ENCODE measurements around the gene ARHGAP10. TPM values are rescaled to one million over a fixed set of nuclear protein-coding genes. Genes with fewer than 3 reads are reported as not detected.

ARHGAP10 gene
- total RNA-seq, 1 experiment from 2014 or later = 4.8 TPM

GRCh38 chr4:148064451-148064850, 332.6 kb downstream of the ARHGAP10 start:
- intact Hi-C loops (cut with micrococcal nuclease; ENCODE audit: unreplicated experiment) = no loop called here
- Histone ChIP-seq H3K27me3 (replicated peaks; ENCODE audit: insufficient read depth, low read depth, low read length, poor library complexity) (no peaks in the 10 kb centered on the region), H3K4me1 (ENCODE audit: insufficient read depth, low read length, poor library complexity, severe bottlenecking) (peaks cover 9% of the 10 kb centered on the region), H3K4me3 (ENCODE audit: low read depth, low read length, poor library complexity, severe bottlenecking) (no peak overlapping the region), H3K9me3 (ENCODE audit: low read depth, low read length, poor library complexity, severe bottlenecking) (no peaks in the 10 kb centered on the region), H3K27ac (ENCODE audit: low read depth, low read length, poor library complexity, severe bottlenecking) (no peak overlapping the region), H3K36me3 (ENCODE audit: insufficient read depth, low read length, poor library complexity, severe bottlenecking) (no peaks in the 10 kb centered on the region)
- POLR2A ChIA-PET (ENCODE audit: low non-redundant PET) = no interaction called here
- CTCF ChIA-PET = no interaction called here
- TF ChIP-seq EZH2 (IDR thresholded peaks at IDR 0.05; ENCODE audit: borderline replicate concordance, low read depth, low read length, poor library complexity, severe bottlenecking) = no peak
- TF ChIP-seq CTCF (conservative IDR thresholded peaks at IDR 0.05; ENCODE audit: low read depth, low read length) = no peak
- no peak for DNase-seq (ENCODE audit: low spot score)
- no TSS peak for BruUV-seq (replicated peaks)

- TF ChIP-seq CTCF (conservative IDR thresholded peaks at IDR 0.05; ENCODE audit: low read depth, low read length) (no peak), EZH2 (IDR thresholded peaks at IDR 0.05; ENCODE audit: borderline replicate concordance, low read depth, low read length, poor library complexity, severe bottlenecking) (no peak)
- BruUV-seq (replicated peaks) = no TSS peak
- Histone ChIP-seq H3K27ac (ENCODE audit: low read depth, low read length, poor library complexity, severe bottlenecking) (no peak overlapping the region), H3K4me1 (ENCODE audit: insufficient read depth, low read length, poor library complexity, severe bottlenecking) (peaks cover 9% of the 10 kb centered on the region), H3K4me3 (ENCODE audit: low read depth, low read length, poor library complexity, severe bottlenecking) (no peak overlapping the region), H3K36me3 (ENCODE audit: insufficient read depth, low read length, poor library complexity, severe bottlenecking) (no peaks in the 10 kb centered on the region), H3K9me3 (ENCODE audit: low read depth, low read length, poor library complexity, severe bottlenecking) (no peaks in the 10 kb centered on the region), H3K27me3 (replicated peaks; ENCODE audit: insufficient read depth, low read depth, low read length, poor library complexity) (no peaks in the 10 kb centered on the region)
- POLR2A ChIA-PET (ENCODE audit: low non-redundant PET) = no interaction called here
- CTCF ChIA-PET = no interaction called here
- intact Hi-C loops (cut with micrococcal nuclease; ENCODE audit: unreplicated experiment) = no loop called here
- DNase-seq (ENCODE audit: low spot score) = peak; percentile 22
These were observed 333.2 kb downstream of the ARHGAP10 start for GRCh38 chr4:148065075-148065474.

- ChIA-PET POLR2A (ENCODE audit: low non-redundant PET) (no interaction called here), CTCF (no interaction called here)
- Histone ChIP-seq H3K4me3 (ENCODE audit: low read depth, low read length, poor library complexity, severe bottlenecking) (no peak overlapping the region), H3K27me3 (replicated peaks; ENCODE audit: insufficient read depth, low read depth, low read length, poor library complexity) (no peaks in the 10 kb centered on the region), H3K4me1 (ENCODE audit: insufficient read depth, low read length, poor library complexity, severe bottlenecking) (no peaks in the 10 kb centered on the region), H3K36me3 (ENCODE audit: insufficient read depth, low read length, poor library complexity, severe bottlenecking) (no peaks in the 10 kb centered on the region), H3K27ac (ENCODE audit: low read depth, low read length, poor library complexity, severe bottlenecking) (no peak overlapping the region), H3K9me3 (ENCODE audit: low read depth, low read length, poor library complexity, severe bottlenecking) (no peaks in the 10 kb centered on the region)
- intact Hi-C loops (cut with micrococcal nuclease; ENCODE audit: unreplicated experiment) = no loop called here
- TF ChIP-seq CTCF (conservative IDR thresholded peaks at IDR 0.05; ENCODE audit: low read depth, low read length) (no peak), EZH2 (IDR thresholded peaks at IDR 0.05; ENCODE audit: borderline replicate concordance, low read depth, low read length, poor library complexity, severe bottlenecking) (no peak)
- BruUV-seq (replicated peaks) = no TSS peak
- DNase-seq (ENCODE audit: low spot score) = no peak
These were observed 335.5 kb downstream of the ARHGAP10 start for GRCh38 chr4:148067301-148067916.

All from A673 (cell line).